Upper lobe of left lung (tissue), 4 donors: ENCODE data around the gene SULF2.

ENCODE experiments used
- EP300 ChIP-seq, 4 donors: sonication (generic); formaldehyde crosslinking; IDR thresholded peaks; one replicate each; pipeline ENCODE4 v1.5.1; 2017; ENCODE audit warnings: antibody characterized with exemption in 4 of 4, control low read depth in 2 of 4
- POLR2A ChIP-seq, 4 donors: fragments of 450-650 bp; IDR thresholded peaks; one replicate each; pipeline ENCODE4 v1.5.1; 2016 to 2017; ENCODE audit warnings: antibody characterized with exemption in 4 of 4, mild to moderate bottlenecking in 2 of 4
- POLR2AphosphoS5 ChIP-seq, 2 donors: sonication (generic); formaldehyde crosslinking; IDR thresholded peaks; one replicate each; pipeline ENCODE4 v1.5.1; 2017; ENCODE audit warnings: antibody characterized with exemption in 2 of 2
- TF ChIP-seq, protein P1 (sequence below), 6 experiments: fragments of 450-650 bp in 4 of 6; fragments of 200-600 bp in 2 of 6; sonication (generic) in 2 of 6; IDR thresholded peaks; one replicate each; pipeline ENCODE4 v1.5.1; 2016 to 2019; ENCODE audit warnings: antibody characterized with exemption in 6 of 6

GRCh38 chr20:47669152-47669425 is 116.2 kb downstream of the SULF2 start:
- TF ChIP-seq POLR2AphosphoS5 (IDR thresholded peaks at IDR 0.05) (no peak), POLR2A (IDR thresholded peaks at IDR 0.05) (no peak), EP300 (IDR thresholded peaks at IDR 0.05) (no peak)
- TF ChIP-seq, protein P1, sequence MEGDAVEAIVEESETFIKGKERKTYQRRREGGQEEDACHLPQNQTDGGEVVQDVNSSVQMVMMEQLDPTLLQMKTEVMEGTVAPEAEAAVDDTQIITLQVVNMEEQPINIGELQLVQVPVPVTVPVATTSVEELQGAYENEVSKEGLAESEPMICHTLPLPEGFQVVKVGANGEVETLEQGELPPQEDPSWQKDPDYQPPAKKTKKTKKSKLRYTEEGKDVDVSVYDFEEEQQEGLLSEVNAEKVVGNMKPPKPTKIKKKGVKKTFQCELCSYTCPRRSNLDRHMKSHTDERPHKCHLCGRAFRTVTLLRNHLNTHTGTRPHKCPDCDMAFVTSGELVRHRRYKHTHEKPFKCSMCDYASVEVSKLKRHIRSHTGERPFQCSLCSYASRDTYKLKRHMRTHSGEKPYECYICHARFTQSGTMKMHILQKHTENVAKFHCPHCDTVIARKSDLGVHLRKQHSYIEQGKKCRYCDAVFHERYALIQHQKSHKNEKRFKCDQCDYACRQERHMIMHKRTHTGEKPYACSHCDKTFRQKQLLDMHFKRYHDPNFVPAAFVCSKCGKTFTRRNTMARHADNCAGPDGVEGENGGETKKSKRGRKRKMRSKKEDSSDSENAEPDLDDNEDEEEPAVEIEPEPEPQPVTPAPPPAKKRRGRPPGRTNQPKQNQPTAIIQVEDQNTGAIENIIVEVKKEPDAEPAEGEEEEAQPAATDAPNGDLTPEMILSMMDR (IDR thresholded peaks at IDR 0.05): no peak
